ENCODE results near the gene NPIPA3. TPM values are rescaled to one million over a fixed set of nuclear protein-coding genes. Genes with fewer than 3 reads are reported as not detected.

The NPIPA3 gene
- total RNA-seq (2022; extraction: Qiagen RNA extraction) = 0.35 to 1.9 TPM (median 1.0 TPM) in 5 replicates

DNA sequence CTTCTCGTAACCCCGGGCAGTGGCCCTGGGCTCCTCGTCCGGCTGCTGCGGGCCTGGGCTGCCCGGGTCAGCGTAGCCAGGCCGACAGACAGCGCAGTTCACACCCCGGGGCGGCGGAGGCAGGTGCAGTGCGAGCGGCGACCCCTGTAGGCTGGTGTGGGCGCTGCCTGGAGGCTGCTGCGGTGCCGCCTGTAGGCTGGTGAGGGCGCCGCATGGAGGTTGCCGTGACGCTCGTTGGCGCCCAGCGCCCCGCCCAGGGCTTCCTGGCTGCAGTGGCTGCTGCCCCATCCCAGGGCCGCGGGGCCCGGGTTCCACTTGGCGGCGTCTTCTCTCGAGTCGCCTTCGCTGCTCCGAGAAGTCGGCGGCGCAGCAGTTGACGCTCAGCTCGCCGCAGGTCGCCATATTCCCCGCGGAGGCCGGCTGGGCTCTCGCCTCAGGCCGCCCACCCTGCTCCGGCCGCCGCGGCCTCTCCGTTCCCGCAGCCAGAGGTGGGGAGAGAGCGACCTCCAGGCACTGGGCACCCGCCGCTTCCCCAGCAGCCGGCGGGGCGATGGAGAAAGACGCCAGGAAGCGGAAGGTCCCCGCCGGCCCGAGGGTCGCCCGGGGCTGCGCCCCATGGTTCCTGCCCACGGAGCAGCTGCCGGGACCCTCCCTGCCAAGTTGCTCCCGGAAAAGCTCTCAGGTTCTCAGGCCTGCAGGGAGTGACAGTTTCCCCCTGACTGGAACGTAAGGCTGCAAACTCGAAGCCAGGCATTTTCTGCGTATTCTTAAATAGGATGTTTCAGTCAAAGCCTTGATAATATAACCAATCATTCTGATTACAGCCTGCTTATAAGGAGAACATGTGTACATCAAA, at the start of gene NPIPA3:
Gene NPIPA3, plus strand, starts transcription at position 256 of the 856 bp plus-strand sequence. CDS start 5,533 bp downstream, outside the sequence.

DNA sequence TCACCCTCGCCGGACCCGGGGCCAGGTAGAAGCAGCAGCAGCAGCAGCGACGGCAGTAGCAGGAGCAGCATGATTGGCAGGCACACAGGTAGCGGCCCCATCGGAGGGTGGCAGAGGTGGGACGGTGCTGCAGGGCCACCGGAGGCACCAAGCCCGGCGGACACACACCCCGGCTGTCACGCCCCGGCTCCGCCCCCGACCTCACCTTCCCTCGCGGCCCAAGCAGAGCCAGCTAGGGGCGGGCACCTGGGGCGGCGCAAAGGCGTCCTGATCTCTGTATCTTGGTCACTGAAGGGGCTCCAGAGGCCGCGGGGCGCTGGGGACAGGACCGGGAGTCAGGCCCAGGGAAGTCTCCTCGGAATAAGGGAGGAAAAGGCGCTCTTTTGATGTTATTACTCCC, 9.1 kb upstream of the NPIPA3 start, which contains the start of gene PLA2G10:
Gene PLA2G10, minus strand, starts transcription at position 180 of the 400 bp plus-strand sequence. Its CDS starts 79 bp downstream, at position 101.

DNA sequence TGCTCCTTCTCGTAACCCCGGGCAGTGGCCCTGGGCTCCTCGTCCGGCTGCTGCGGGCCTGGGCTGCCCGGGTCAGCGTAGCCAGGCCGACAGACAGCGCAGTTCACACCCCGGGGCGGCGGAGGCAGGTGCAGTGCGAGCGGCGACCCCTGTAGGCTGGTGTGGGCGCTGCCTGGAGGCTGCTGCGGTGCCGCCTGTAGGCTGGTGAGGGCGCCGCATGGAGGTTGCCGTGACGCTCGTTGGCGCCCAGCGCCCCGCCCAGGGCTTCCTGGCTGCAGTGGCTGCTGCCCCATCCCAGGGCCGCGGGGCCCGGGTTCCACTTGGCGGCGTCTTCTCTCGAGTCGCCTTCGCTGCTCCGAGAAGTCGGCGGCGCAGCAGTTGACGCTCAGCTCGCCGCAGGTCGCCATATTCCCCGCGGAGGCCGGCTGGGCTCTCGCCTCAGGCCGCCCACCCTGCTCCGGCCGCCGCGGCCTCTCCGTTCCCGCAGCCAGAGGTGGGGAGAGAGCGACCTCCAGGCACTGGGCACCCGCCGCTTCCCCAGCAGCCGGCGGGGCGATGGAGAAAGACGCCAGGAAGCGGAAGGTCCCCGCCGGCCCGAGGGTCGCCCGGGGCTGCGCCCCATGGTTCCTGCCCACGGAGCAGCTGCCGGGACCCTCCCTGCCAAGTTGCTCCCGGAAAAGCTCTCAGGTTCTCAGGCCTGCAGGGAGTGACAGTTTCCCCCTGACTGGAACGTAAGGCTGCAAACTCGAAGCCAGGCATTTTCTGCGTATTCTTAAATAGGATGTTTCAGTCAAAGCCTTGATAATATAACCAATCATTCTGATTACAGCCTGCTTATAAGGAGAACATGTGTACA, 39.3 kb downstream of the NPIPA3 start, which contains the start of gene NPIPA2:
Gene NPIPA2, plus strand, starts transcription at position 261 of the 856 bp plus-strand sequence. CDS start 5,533 bp downstream, outside the sequence.

Other genes starting within 250 kb of the NPIPA3 start
- 40.9 to 45.5 TPM (median 42.2 TPM) in 5 replicates for gene PARN, start 73.2 kb upstream of the NPIPA3 start, total RNA-seq (2022; extraction: Qiagen RNA extraction)
- gene BFAR, start 70.5 kb upstream of the NPIPA3 start, total RNA-seq (2022; extraction: Qiagen RNA extraction) = 128 to 140 TPM (median 137 TPM) in 5 replicates
- gene PLA2G10, start 9.1 kb upstream of the NPIPA3 start, total RNA-seq (2022; extraction: Qiagen RNA extraction) = 0.28 to 0.66 TPM (median 0.37 TPM) in 5 replicates
- 1.2 to 2.7 TPM (median 1.8 TPM) in 5 replicates for gene NPIPA2, start 39.1 kb downstream of the NPIPA3 start, total RNA-seq (2022; extraction: Qiagen RNA extraction)
- gene NOMO1, start 130.3 kb downstream of the NPIPA3 start, total RNA-seq (2022; extraction: Qiagen RNA extraction) = 90.2 to 114 TPM (median 112 TPM) in 5 replicates
- gene NPIPA1, start 234.0 kb downstream of the NPIPA3 start, total RNA-seq (2022; extraction: Qiagen RNA extraction) = 28.2 to 54.6 TPM (median 45.8 TPM) in 5 replicates

All from A549 treated with dexamethasone at 1 μM for 4 hours (cell line).